ENCODE results near the gene EMCN.

Gene EMCN

GRCh38 chr4:100516225-100516624, 1.6 kb downstream of the EMCN start:
- in situ Hi-C loops (cut with MboI; ENCODE audit: low sequenced_read_pairs, unreplicated experiment): no loop called here
- no peak for DNase-seq (ENCODE audit: low spot score)
- TF ChIP-seq, protein P1, sequence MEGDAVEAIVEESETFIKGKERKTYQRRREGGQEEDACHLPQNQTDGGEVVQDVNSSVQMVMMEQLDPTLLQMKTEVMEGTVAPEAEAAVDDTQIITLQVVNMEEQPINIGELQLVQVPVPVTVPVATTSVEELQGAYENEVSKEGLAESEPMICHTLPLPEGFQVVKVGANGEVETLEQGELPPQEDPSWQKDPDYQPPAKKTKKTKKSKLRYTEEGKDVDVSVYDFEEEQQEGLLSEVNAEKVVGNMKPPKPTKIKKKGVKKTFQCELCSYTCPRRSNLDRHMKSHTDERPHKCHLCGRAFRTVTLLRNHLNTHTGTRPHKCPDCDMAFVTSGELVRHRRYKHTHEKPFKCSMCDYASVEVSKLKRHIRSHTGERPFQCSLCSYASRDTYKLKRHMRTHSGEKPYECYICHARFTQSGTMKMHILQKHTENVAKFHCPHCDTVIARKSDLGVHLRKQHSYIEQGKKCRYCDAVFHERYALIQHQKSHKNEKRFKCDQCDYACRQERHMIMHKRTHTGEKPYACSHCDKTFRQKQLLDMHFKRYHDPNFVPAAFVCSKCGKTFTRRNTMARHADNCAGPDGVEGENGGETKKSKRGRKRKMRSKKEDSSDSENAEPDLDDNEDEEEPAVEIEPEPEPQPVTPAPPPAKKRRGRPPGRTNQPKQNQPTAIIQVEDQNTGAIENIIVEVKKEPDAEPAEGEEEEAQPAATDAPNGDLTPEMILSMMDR (IDR thresholded peaks at IDR 0.05; ENCODE audit: borderline replicate concordance, control extremely low read depth, extremely low read depth, insufficient read depth, missing control alignments): no peak

GRCh38 chr4:100511896-100512295, 5.9 kb downstream of the EMCN start:
- TF ChIP-seq, protein P1 (IDR thresholded peaks at IDR 0.05; ENCODE audit: borderline replicate concordance, control extremely low read depth, extremely low read depth, insufficient read depth, missing control alignments): no peak
- in situ Hi-C loops (cut with MboI; ENCODE audit: low sequenced_read_pairs, unreplicated experiment): no loop called here
- no peak for DNase-seq (ENCODE audit: low spot score)

GRCh38 chr4:100510551-100510950, 7.3 kb downstream of the EMCN start:
- DNase-seq (ENCODE audit: low spot score): no peak
- in situ Hi-C loops (cut with MboI; ENCODE audit: low sequenced_read_pairs, unreplicated experiment): no loop called here
- TF ChIP-seq, protein P1 (IDR thresholded peaks at IDR 0.05; ENCODE audit: borderline replicate concordance, control extremely low read depth, extremely low read depth, insufficient read depth, missing control alignments): no peak

GRCh38 chr4:100509386-100509785, 8.4 kb downstream of the EMCN start:
- DNase-seq (ENCODE audit: low spot score): no peak
- in situ Hi-C loops (cut with MboI; ENCODE audit: low sequenced_read_pairs, unreplicated experiment): no loop called here
- TF ChIP-seq, protein P1 (IDR thresholded peaks at IDR 0.05; ENCODE audit: borderline replicate concordance, control extremely low read depth, extremely low read depth, insufficient read depth, missing control alignments): no peak

DNA sequence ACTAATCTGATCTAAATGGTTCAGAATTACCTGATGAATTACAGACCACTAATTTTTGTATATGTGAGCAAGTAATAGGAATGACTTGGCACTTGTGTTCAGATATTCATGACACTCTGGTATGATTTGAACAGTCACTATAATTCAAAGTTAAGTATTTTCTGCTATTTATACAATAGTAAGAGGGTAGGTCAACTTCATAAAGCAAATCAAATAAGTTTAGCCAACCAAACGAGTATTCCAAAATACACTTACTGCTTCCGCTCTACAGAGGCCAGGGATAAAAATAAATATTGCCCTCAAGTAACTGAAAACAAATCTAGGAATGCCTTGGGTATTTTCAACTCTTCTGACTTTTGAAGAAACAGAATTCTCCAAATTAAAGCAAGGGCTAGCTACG, 9.1 kb downstream of the EMCN start:
- no peak for DNase-seq (ENCODE audit: low spot score)
- in situ Hi-C loops (cut with MboI; ENCODE audit: low sequenced_read_pairs, unreplicated experiment): no loop called here
- TF ChIP-seq, protein P1 (IDR thresholded peaks at IDR 0.05; ENCODE audit: borderline replicate concordance, control extremely low read depth, extremely low read depth, insufficient read depth, missing control alignments): no peak

DNA sequence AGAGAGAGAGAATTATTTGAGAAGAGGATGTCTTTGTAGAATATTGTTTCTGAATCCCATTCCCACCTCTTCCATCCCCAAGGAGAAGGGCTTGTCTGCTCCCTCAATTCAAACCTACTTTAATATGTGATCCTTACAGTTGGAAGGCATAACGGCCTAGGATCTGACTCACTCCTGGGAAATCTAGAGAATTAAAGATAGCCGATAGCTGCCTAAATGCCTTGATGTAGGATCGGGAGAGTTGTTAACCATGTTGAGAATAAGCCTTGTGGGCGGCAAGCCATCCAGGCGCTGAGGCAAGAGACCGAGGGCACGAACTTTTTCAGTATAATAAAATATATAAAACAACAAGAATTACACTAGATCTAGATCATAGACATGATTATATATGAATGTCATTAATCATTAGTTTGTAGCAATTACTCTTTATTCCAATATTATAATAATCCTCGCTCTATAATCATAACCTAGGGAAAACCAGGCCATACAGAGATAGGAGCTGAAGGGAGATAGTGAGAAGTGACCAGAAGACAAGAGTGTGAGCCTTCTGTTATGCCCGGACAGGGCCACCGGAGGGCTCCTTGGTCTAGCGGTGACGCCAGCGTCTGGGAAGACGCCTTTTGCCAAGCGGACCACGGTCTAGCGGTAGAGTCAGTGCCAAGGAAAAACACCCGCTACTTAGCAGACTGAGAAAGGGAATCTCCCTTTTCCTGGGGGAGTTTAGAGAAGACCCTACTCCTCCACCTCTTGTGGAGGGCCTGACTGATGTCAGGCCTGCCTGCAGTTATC, 13.5 kb downstream of the EMCN start:
- in situ Hi-C loops (cut with MboI; ENCODE audit: low sequenced_read_pairs, unreplicated experiment): no loop called here
- DNase-seq (ENCODE audit: low spot score): no peak
- TF ChIP-seq, protein P1 (IDR thresholded peaks at IDR 0.05; ENCODE audit: borderline replicate concordance, control extremely low read depth, extremely low read depth, insufficient read depth, missing control alignments): no peak
